ENCODE measurements around the gene CDKL1. TPM values are rescaled to one million over a fixed set of nuclear protein-coding genes. Genes with fewer than 3 reads are reported as not detected.

The CDKL1 gene
- total and polyA plus RNA-seq, 7 donors, result 0.46 to 4.5 (median 2.0) TPM

GRCh38 chr14:50303744-50304471 lies 92.8 kb downstream of the CDKL1 start:
- Histone ChIP-seq H3K9me3 (no peaks in the 10 kb centered on the region), H3K27me3 (ENCODE audit: insufficient read depth in 3 of 3, low read length in 2 of 3) (no peaks in the 10 kb centered on the region), H3K4me3 (no peak overlapping the region), H3K36me3 (ENCODE audit: insufficient read depth in 1 of 2, low read depth in 1 of 2) (peaks cover 0 to 6% of the 10 kb centered on the region in 2 donors), H3K4me1 (no peaks in the 10 kb centered on the region), H3K27ac (no peak overlapping the region)
- TF ChIP-seq, protein P1, sequence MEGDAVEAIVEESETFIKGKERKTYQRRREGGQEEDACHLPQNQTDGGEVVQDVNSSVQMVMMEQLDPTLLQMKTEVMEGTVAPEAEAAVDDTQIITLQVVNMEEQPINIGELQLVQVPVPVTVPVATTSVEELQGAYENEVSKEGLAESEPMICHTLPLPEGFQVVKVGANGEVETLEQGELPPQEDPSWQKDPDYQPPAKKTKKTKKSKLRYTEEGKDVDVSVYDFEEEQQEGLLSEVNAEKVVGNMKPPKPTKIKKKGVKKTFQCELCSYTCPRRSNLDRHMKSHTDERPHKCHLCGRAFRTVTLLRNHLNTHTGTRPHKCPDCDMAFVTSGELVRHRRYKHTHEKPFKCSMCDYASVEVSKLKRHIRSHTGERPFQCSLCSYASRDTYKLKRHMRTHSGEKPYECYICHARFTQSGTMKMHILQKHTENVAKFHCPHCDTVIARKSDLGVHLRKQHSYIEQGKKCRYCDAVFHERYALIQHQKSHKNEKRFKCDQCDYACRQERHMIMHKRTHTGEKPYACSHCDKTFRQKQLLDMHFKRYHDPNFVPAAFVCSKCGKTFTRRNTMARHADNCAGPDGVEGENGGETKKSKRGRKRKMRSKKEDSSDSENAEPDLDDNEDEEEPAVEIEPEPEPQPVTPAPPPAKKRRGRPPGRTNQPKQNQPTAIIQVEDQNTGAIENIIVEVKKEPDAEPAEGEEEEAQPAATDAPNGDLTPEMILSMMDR (IDR thresholded peaks at IDR 0.05), result no peak
- ATAC-seq (peak; percentile 27 to 82 (median 70)), DNase-seq (no peak)
- WGBS, 3 donors, result 87 to 89% (median 88%) methylated on average over 8 of the region's 8 CpGs
- intact Hi-C loops (cut with DNase I), result no loop called here

GRCh38 chr14:50301914-50302313 lies 94.8 kb downstream of the CDKL1 start:
- Histone ChIP-seq H3K27me3 (ENCODE audit: insufficient read depth in 3 of 3, low read length in 2 of 3) (no peaks in the 10 kb centered on the region), H3K36me3 (ENCODE audit: insufficient read depth in 1 of 2, low read depth in 1 of 2) (peaks cover 0 to 6% of the 10 kb centered on the region in 2 donors), H3K27ac (no peak overlapping the region), H3K9me3 (no peaks in the 10 kb centered on the region), H3K4me3 (no peak overlapping the region), H3K4me1 (no peaks in the 10 kb centered on the region)
- no peak for DNase-seq
- ATAC-seq, result no peak
- TF ChIP-seq, protein P1 (IDR thresholded peaks at IDR 0.05), result no peak
- intact Hi-C loops (cut with DNase I), result no loop called here

DNA sequence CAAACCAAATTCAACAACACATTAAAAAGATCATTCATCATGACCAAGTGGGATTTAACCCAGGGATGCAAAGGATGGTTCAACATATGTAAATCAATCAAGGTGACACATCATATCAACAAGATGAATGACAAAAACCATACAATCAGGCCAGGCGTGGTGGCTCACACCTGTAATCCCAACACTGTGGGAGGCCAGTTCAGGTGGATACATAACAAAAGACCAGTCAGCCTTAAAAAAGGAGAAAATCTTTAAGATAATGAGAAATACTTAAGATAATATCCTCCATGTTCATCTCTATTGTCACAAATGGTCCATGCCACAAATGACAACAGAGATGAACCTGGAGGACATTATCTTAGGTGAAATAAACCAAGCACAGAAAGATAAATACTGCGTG lies 97.1 kb downstream of the CDKL1 start:
- 97 to 100% (median 99%) methylated on average over 2 of the region's 2 CpGs for WGBS, 3 donors
- Histone ChIP-seq H3K4me3 (no peak overlapping the region), H3K9me3 (no peaks in the 10 kb centered on the region), H3K27me3 (ENCODE audit: insufficient read depth in 3 of 3, low read length in 2 of 3) (no peaks in the 10 kb centered on the region), H3K36me3 (ENCODE audit: insufficient read depth in 1 of 2, low read depth in 1 of 2) (peaks cover 0 to 6% of the 10 kb centered on the region in 2 donors), H3K4me1 (no peaks in the 10 kb centered on the region), H3K27ac (no peak overlapping the region)
- DNase-seq, result no peak
- TF ChIP-seq, protein P1 (IDR thresholded peaks at IDR 0.05), result no peak
- intact Hi-C loops (cut with DNase I), result no loop called here
- no peak for ATAC-seq

DNA sequence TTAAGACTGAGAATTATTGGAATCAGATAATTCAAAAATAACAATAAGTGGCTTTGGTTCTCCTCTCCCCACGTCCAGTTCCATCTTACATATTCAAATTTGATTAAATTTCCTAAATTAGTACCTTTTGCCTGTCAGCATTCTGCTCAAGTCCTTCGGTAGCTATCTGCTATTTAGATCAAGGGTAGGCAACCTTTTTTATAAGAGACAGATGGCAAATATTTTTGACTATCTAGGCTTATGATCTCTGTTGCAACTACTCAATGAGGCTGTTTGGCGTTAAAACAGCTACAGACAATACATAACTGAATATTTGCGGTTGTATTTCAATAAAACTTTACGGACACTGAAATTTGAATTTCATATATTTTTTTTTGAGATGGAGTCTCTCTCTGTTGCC lies 106.4 kb downstream of the CDKL1 start:
- 89 to 98% (median 97%) methylated on average over 5 of the region's 5 CpGs for WGBS, 3 donors
- ATAC-seq (no peak), DNase-seq (no peak)
- H3K4me1 ChIP-seq, result no peaks in the 10 kb centered on the region
- H3K4me3 ChIP-seq, result no peak overlapping the region
- peaks cover 0 to 13% of the 10 kb centered on the region in 2 donors for H3K36me3 ChIP-seq (ENCODE audit: insufficient read depth in 1 of 2, low read depth in 1 of 2)
- TF ChIP-seq, protein P1 (IDR thresholded peaks at IDR 0.05), result no peak
- intact Hi-C loops (cut with DNase I), result no loop called here
- no peak overlapping the region for H3K27ac ChIP-seq
- no peaks in the 10 kb centered on the region for H3K27me3 ChIP-seq (ENCODE audit: insufficient read depth in 3 of 3, low read length in 2 of 3)
- no peaks in the 10 kb centered on the region for H3K9me3 ChIP-seq

DNA sequence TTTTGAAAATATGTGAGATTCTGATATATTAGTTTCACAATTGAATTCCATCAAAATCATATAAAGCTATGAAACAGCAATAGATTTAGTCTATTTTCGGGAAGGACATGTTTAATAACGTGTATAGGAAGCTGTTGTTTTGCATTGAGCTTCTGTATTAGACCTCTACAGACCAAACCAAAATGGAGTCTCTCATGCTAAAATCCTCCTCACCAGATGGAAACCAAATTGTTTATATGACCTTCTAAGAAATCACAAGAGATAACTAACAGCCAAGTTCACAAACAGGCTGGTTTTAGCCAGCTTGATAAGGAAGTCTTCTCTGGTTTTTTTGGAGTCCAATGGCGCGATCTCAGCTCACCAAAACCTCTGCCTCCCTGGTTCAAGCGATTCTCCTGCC lies 108.5 kb downstream of the CDKL1 start:
- Histone ChIP-seq H3K4me1 (no peaks in the 10 kb centered on the region), H3K27me3 (ENCODE audit: insufficient read depth in 3 of 3, low read length in 2 of 3) (no peaks in the 10 kb centered on the region), H3K27ac (no peak overlapping the region), H3K4me3 (no peak overlapping the region), H3K36me3 (ENCODE audit: insufficient read depth in 1 of 2, low read depth in 1 of 2) (peaks cover 0 to 4% of the 10 kb centered on the region in 2 donors), H3K9me3 (no peaks in the 10 kb centered on the region)
- DNase-seq, result no peak
- TF ChIP-seq, protein P1 (IDR thresholded peaks at IDR 0.05), result no peak
- 96 to 98% (median 97%) methylated on average over 5 of the region's 5 CpGs for WGBS, 3 donors
- no peak for ATAC-seq
- intact Hi-C loops (cut with DNase I), result no loop called here

Measured in psoas muscle (tissue), 8 donors.